ENCODE measurements around the gene SLC22A8.

GRCh38 chr11:62962391-62962790 is 53.2 kb downstream of the SLC22A8 start:
- TF ChIP-seq CTCF (conservative IDR thresholded peaks at IDR 0.05 in 1 of 2, IDR thresholded peaks at IDR 0.05 in 1 of 2; ENCODE audit: low read depth in 1 of 2, low read length in 2 of 2) = no peak
- TF ChIP-seq EZH2 (IDR thresholded peaks at IDR 0.05; ENCODE audit: low read length, missing control alignments) = no peak
